DND-41 (cell line): Measurements from ENCODE around the gene ECHS1.

Source experiments
- ATAC-seq: fragments of 200-7000 bp; cut with Tn5 transposase; 3 replicates; pipeline ENCODE4 v1.9.1; 2021; ENCODE audit warnings: low read depth; ENCODE audit not compliant: insufficient read depth
- DNase-seq: peaks from one replicate; pipeline ENCODE4 v3.0.0-alpha.2; 2020
- H2AFZ ChIP-seq: 2 replicates; pipeline ENCODE4 v1.6.0; 2012; ENCODE audit warnings: low read depth, low read length
- H3K27ac ChIP-seq: 2 replicates; pipeline ENCODE4 v1.5.1; 2012; ENCODE audit warnings: low read length, inconsistent platforms
- H3K27me3 ChIP-seq: fragments of 200-600 bp; sonication (generic); 2 replicates; pipeline ENCODE4 v1.6.0; 2012; ENCODE audit warnings: low read length, mild to moderate bottlenecking, inconsistent platforms; ENCODE audit not compliant: insufficient read depth, poor library complexity
- H3K36me3 ChIP-seq: 2 replicates; pipeline ENCODE4 v1.5.1; 2012; ENCODE audit warnings: low read length, inconsistent platforms; ENCODE audit not compliant: insufficient read depth
- H3K4me1 ChIP-seq: 2 replicates; pipeline ENCODE4 v1.5.1; 2012; ENCODE audit warnings: mild to moderate bottlenecking, low read length; ENCODE audit not compliant: insufficient read depth
- H3K4me2 ChIP-seq: 2 replicates; pipeline ENCODE4 v1.6.0; 2012; ENCODE audit warnings: mild to moderate bottlenecking, moderate library complexity, low read length, inconsistent platforms; ENCODE audit not compliant: insufficient read depth
- H3K4me3 ChIP-seq, 2 experiments: fragments of 200-600 bp in 1 of 2; shearing (Covaris generic) in 1 of 2; 2 replicates each; pipeline ENCODE4 v1.5.1; 2012 to 2016; ENCODE audit warnings: inconsistent platforms in 2 of 2, low read length in 2 of 2, mild to moderate bottlenecking in 2 of 2, low read depth in 1 of 2, moderate library complexity in 1 of 2
- H3K79me2 ChIP-seq: 2 replicates; pipeline ENCODE4 v1.6.0; 2012; ENCODE audit warnings: low read length, inconsistent platforms; ENCODE audit not compliant: insufficient read depth
- H3K9ac ChIP-seq: 2 replicates; pipeline ENCODE4 v1.6.0; 2012; ENCODE audit warnings: low read depth, mild to moderate bottlenecking, inconsistent platforms, low read length, moderate library complexity
- H3K9me3 ChIP-seq: 2 replicates; pipeline ENCODE4 v1.5.1; 2012; ENCODE audit warnings: low read length, moderate library complexity, mild to moderate bottlenecking, inconsistent platforms; ENCODE audit not compliant: insufficient read depth, severe bottlenecking
- H4K20me1 ChIP-seq: 2 replicates; pipeline ENCODE4 v1.6.0; 2012; ENCODE audit warnings: low read length; ENCODE audit not compliant: insufficient read depth
- EZH2 ChIP-seq: IDR thresholded peaks from 3 replicates; pipeline ENCODE4 v1.6.1; 2012; ENCODE audit warnings: borderline replicate concordance, low read depth, mild to moderate bottlenecking, moderate library complexity, low read length, inconsistent platforms; ENCODE audit not compliant: severe bottlenecking
- TF ChIP-seq, protein P1 (sequence below): IDR thresholded peaks from 2 replicates; pipeline ENCODE4 v1.5.1; 2012; ENCODE audit warnings: borderline replicate concordance, low read length, moderate library complexity, mild to moderate bottlenecking; ENCODE audit not compliant: poor library complexity, severe bottlenecking; ENCODE audit errors: extremely low read depth

ECHS1 gene

DNA sequence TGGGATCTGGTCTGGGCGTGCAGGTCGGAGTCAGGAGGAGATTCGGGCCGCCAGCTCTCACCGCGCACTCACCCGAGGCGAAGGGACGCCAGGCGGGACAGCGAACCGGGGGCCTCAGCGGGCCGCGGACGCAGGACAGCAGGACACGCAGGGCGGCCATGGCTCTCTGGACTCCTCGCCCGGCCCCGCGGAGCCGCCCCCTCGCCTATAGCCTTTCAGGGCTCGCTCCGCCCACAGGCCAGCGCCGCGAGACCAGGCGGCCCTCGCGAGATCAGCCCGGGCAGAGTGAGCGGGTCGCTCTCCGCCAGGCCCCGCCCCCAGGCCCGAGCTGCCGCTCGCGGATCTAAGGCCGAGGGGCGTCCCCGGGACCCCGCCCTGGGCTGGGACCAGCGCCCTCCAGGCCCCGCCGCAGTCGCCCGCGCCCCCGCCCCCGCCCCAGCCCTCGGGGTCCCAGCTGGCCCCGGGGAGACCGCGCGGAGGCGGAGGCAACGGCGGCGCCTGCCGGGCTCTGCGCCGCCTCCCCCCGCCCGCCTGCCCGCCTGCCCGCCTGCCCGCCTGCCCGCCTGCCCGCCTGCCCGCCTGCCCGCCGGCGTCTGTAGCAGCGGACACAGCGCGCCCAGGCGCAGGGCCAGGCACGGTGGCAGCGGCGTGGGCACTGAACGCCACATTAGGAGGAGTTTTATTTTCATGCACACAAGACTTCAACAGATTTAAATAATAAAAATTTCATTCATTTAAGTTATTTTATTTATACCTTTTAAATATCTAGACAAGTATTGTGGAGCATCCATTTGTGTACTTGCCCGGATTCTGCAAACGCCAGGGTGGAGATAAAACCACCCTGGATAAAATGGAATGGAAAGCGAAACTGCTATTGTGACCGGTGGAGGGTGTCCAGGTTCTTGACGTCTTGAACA, at the start of gene ECHS1:
TSS of gene ECHS1 (minus strand) at position 181 of the 917 bp plus-strand sequence. CDS start at position 160, 21 bp downstream.
- Histone ChIP-seq H2AFZ (peak within 1 kb of the TSS; percentile 92), H3K4me3 (peak within 1 kb of the TSS; percentile 68 to 92; a peak in 3 of 4 replicates), H3K36me3 (peaks cover 27% of the 10 kb centered on the region), H4K20me1 (no peaks in the 10 kb centered on the region), H3K4me2 (peak within 1 kb of the TSS; percentile 77), H3K9me3 (no peaks in the 10 kb centered on the region), H3K27ac (peak within 1 kb of the TSS; percentile 78; the same call in 1 of the 2 replicates), H3K9ac (peak within 1 kb of the TSS; percentile 74), H3K79me2 (peaks cover 6% of the 10 kb centered on the region), H3K27me3 (no peaks in the 10 kb centered on the region), H3K4me1 (peaks cover 30% of the 10 kb centered on the region)
- ATAC-seq = peak; percentile 98
- TF ChIP-seq EZH2 = no peak
- TF ChIP-seq, protein P1, sequence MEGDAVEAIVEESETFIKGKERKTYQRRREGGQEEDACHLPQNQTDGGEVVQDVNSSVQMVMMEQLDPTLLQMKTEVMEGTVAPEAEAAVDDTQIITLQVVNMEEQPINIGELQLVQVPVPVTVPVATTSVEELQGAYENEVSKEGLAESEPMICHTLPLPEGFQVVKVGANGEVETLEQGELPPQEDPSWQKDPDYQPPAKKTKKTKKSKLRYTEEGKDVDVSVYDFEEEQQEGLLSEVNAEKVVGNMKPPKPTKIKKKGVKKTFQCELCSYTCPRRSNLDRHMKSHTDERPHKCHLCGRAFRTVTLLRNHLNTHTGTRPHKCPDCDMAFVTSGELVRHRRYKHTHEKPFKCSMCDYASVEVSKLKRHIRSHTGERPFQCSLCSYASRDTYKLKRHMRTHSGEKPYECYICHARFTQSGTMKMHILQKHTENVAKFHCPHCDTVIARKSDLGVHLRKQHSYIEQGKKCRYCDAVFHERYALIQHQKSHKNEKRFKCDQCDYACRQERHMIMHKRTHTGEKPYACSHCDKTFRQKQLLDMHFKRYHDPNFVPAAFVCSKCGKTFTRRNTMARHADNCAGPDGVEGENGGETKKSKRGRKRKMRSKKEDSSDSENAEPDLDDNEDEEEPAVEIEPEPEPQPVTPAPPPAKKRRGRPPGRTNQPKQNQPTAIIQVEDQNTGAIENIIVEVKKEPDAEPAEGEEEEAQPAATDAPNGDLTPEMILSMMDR = no peak
- DNase-seq = peak; percentile 95

GRCh38 chr10:133422223-133422806, 49.2 kb upstream of the ECHS1 start:
- Histone ChIP-seq H4K20me1 (no peaks in the 10 kb centered on the region; the same call in 1 of the 2 replicates), H3K9ac (no peak overlapping the region), H2AFZ (no peak overlapping the region)

GRCh38 chr10:133421336-133422222, 48.4 kb upstream of the ECHS1 start:
- Histone ChIP-seq H2AFZ (no peak overlapping the region), H3K9ac (no peak overlapping the region), H3K4me2 (no peak overlapping the region), H3K27ac (no peak overlapping the region), H3K79me2 (0 out of 2 replicates have a peak, but pooled peaks cover 4% of the 10 kb centered on the region), H3K36me3 (peaks cover 51% of the 10 kb centered on the region), H3K4me3 (no peak overlapping the region), H4K20me1 (no peaks in the 10 kb centered on the region; the same call in 1 of the 2 replicates), H3K27me3 (no peaks in the 10 kb centered on the region), H3K4me1 (no peaks in the 10 kb centered on the region), H3K9me3 (peaks cover 19% of the 10 kb centered on the region)
- ATAC-seq (no peak; the same call in 2 of the 3 replicates), DNase-seq (no peak)
- no peak for TF ChIP-seq EZH2
- TF ChIP-seq, protein P1 = no peak

More at GRCh38 chr10:133422223-133422806, 49.2 kb upstream of the ECHS1 start:
- 0 out of 2 replicates have a peak, but pooled peaks cover 4% of the 10 kb centered on the region for H3K79me2 ChIP-seq
- H3K4me2 ChIP-seq = no peak overlapping the region
- peaks cover 19% of the 10 kb centered on the region for H3K9me3 ChIP-seq
- no peaks in the 10 kb centered on the region for H3K27me3 ChIP-seq
- no peak overlapping the region for H3K27ac ChIP-seq
- H3K4me1 ChIP-seq = no peaks in the 10 kb centered on the region
- DNase-seq = no peak
- H3K36me3 ChIP-seq = peaks cover 51% of the 10 kb centered on the region
- no peak for ATAC-seq
- H3K4me3 ChIP-seq = no peak overlapping the region
- TF ChIP-seq, protein P1 = no peak
